Activated naive CD8-positive, alpha-beta T cell treated with anti-CD3 and anti-CD28 coated beads, Interleukin-2, amount 50 U/mL, for 24 hours (primary cell): ENCODE data around the gene NDUFAF8.

ENCODE experiments used
- ATAC-seq: fragments of 150-1000 bp; cut with Tn5 transposase; one replicate; pipeline ENCODE4 v1.10.0; 2021
- DNase-seq: peaks from one replicate; pipeline ENCODE4 v3.0.0; 2021
- H3K27ac Mint-ChIP-seq: one replicate; pipeline ENCODE4 v1.8.0; 2021; ENCODE audit warnings: mild to moderate bottlenecking, mixed read lengths
- H3K27me3 Mint-ChIP-seq: one replicate; pipeline ENCODE4 v1.8.0; 2021; ENCODE audit warnings: mixed read lengths
- H3K36me3 Mint-ChIP-seq: one replicate; pipeline ENCODE4 v1.8.0; 2021; ENCODE audit warnings: low read depth, mixed read lengths
- H3K4me1 Mint-ChIP-seq: one replicate; pipeline ENCODE4 v1.8.0; 2021; ENCODE audit warnings: mixed read lengths
- H3K4me3 Mint-ChIP-seq: one replicate; pipeline ENCODE4 v1.8.0; 2021; ENCODE audit warnings: mild to moderate bottlenecking, moderate library complexity, mixed read lengths
- H3K9me3 Mint-ChIP-seq: one replicate; pipeline ENCODE4 v1.8.0; 2021; ENCODE audit warnings: mixed read lengths

NDUFAF8 gene

DNA sequence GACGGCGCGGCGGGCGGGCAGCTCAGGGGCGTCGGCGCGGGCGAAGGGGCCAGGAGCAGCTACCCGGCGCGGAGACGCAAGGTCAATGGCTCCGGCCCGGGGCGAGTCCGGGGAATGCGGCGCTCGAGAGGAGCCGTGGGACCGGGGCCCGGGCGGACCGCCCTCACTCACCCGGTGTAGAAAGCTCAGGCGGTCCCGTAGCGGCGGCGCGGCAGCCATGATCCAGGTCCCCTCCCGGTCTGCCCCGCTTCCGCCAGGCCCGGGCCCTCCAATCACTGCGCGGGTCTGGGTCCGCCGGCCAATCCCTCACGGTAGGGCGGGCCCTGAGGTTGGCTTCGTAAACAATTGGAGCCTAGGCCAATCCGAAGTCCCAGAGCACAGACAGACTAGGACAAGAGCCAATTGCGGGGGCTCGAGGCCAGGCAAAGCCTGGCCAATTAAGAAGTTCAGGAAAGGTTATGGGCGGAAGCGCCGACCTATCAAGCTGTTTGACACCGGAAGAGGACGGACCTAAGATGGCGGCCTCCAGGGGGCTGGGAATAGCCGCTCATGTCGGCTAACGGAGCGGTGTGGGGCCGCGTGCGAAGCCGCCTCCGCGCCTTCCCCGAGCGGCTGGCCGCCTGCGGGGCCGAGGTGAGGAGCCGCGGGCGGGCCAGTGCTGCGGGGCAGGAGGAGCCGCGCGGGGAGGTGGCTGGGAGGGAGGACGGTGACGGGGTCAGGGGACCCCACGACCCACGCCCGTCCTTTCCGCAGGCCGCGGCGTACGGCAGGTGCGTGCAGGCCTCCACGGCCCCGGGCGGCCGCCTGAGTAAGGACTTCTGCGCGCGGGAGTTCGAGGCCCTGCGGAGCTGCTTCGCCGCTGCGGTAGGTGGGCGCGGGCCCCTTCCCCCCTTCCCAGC, at the start of gene NDUFAF8, which contains the start of gene TEPSIN:
Gene NDUFAF8, plus strand, starts transcription at position 504 of the 899 bp plus-strand sequence. Its CDS starts 46 bp downstream, at position 550.
Gene TEPSIN, minus strand, starts transcription at position 241 of the 899 bp plus-strand sequence. Its CDS starts 22 bp downstream, at position 219.
- Mint-ChIP-seq H3K4me3 (peak within 1 kb of the TSS; percentile 92), H3K27ac (peak within 1 kb of the TSS; percentile 92), H3K4me1 (peaks cover 34% of the 10 kb centered on the region), H3K36me3 (peaks cover 14% of the 10 kb centered on the region), H3K9me3 (no peaks in the 10 kb centered on the region), H3K27me3 (no peaks in the 10 kb centered on the region)
- DNase-seq (peak; percentile 93), ATAC-seq (peak; percentile 97)

DNA sequence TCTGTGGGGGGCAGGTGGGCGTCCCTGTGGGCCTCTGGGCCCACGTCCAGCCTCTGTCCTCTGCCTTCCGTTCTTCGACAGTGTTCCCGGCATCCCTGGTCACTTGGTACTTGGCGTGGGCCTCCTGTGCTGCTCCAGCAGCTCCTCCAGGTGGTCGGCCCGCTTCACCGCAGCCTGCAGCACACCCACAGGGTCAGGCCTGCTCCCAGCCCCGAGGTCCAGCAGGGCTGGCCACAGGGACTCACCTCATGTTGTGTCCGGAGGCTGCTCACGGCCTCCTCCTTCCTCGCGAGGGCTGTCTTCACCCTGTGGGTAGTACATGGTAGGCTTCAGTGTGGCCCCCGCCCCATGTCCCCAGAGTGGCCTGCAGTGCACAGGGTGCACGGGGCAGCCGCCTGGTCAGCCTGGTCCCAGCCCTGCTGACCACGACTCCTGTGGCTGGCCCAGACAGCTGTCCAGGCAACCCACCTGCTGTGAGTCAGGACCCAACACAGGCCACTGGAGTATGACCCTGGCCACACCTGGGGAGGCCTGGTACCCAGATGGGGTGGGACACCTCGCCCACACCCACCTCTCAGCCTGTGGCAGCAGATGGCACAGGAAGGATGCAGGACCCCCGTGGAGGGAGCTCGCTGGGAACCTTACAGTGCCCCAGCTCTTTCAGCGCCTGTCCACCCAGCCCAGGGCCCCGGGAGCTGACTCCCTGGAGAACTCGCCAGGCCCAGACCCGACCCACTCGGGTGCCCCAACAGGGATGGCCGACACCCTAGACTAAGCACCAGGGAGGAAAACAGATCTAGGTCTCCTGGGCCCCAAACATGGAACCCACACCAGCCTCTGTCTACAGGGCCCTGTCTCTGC, 49.2 kb upstream of the NDUFAF8 start:
- no peaks in the 10 kb centered on the region for H3K27me3 Mint-ChIP-seq
- H3K9me3 Mint-ChIP-seq = no peaks in the 10 kb centered on the region

GRCh38 chr17:81190591-81190990, 48.5 kb upstream of the NDUFAF8 start:
- Mint-ChIP-seq H3K9me3 (no peaks in the 10 kb centered on the region), H3K27me3 (no peaks in the 10 kb centered on the region), H3K36me3 (no peaks in the 10 kb centered on the region), H3K4me3 (no peak overlapping the region), H3K4me1 (no peaks in the 10 kb centered on the region), H3K27ac (no peak overlapping the region)
- ATAC-seq (no peak), DNase-seq (no peak)

More for the DNA sequence above, 49.2 kb upstream of the NDUFAF8 start:
- no peaks in the 10 kb centered on the region for H3K4me1 Mint-ChIP-seq
- H3K4me3 Mint-ChIP-seq = no peak overlapping the region
- ATAC-seq (peak; percentile 21), DNase-seq (no peak)
- H3K36me3 Mint-ChIP-seq = no peaks in the 10 kb centered on the region
- no peak overlapping the region for H3K27ac Mint-ChIP-seq

DNA sequence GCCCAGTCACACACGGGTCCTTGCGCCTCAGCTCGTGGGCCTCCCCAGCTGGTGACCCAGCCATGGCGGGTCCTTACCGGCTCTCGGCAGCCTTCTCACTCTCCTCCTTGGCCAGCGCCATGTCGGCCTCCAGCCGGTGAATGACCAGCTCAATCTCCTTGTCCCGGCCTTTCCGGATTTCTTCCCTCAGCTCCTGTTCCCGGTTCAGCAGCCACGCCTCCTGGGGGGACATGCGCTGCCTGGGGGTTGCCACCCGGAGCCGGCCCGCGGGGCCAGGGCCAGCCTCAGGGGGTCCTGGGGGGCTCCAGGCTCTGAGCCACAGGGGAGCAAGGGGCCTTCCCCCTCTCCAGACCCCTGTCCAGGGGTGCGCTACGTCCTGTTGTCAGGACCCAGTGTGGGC, 48.0 kb upstream of the NDUFAF8 start:
- Mint-ChIP-seq H3K27me3 (no peaks in the 10 kb centered on the region), H3K36me3 (no peaks in the 10 kb centered on the region), H3K4me3 (no peak overlapping the region), H3K4me1 (no peaks in the 10 kb centered on the region), H3K9me3 (no peaks in the 10 kb centered on the region), H3K27ac (no peak overlapping the region)
- DNase-seq = no peak
- no peak for ATAC-seq

DNA sequence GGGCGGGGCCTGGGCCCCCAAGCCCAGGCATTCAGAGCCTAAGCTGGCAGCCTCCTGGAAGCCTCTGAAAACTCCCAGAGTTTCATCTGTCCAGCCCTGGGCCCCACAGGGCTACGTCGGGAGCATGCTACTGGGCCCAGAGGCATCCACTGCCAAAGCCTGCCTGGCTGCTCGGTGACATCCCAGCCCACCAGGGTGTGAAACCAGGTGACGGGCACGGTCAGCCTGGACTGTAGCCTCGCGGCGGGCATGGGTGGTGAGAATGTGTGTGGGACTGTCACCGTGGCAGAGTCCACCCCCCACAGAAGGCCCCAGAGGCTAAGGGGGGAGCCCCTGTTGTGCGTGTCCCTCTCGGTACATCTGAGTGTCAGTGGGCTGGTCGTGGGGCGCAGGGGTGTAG, 47.5 kb upstream of the NDUFAF8 start:
- no peaks in the 10 kb centered on the region for H3K4me1 Mint-ChIP-seq

GRCh38 chr17:81192386-81193050, 46.6 kb upstream of the NDUFAF8 start:
- no peak overlapping the region for H3K4me3 Mint-ChIP-seq
- H3K9me3 Mint-ChIP-seq = no peaks in the 10 kb centered on the region
- ATAC-seq = no peak
- H3K36me3 Mint-ChIP-seq = no peaks in the 10 kb centered on the region
- H3K27ac Mint-ChIP-seq = no peak overlapping the region
- H3K27me3 Mint-ChIP-seq = no peaks in the 10 kb centered on the region
- no peaks in the 10 kb centered on the region for H3K4me1 Mint-ChIP-seq
- no peak for DNase-seq

More for the DNA sequence above, 47.5 kb upstream of the NDUFAF8 start:
- DNase-seq (no peak), ATAC-seq (no peak)
- H3K27ac Mint-ChIP-seq = no peak overlapping the region
- no peaks in the 10 kb centered on the region for H3K36me3 Mint-ChIP-seq
- no peaks in the 10 kb centered on the region for H3K9me3 Mint-ChIP-seq
- H3K4me3 Mint-ChIP-seq = no peak overlapping the region
- no peaks in the 10 kb centered on the region for H3K27me3 Mint-ChIP-seq

GRCh38 chr17:81193051-81193410, 46.1 kb upstream of the NDUFAF8 start:
- no peaks in the 10 kb centered on the region for H3K4me1 Mint-ChIP-seq
- no peak for DNase-seq
- no peaks in the 10 kb centered on the region for H3K9me3 Mint-ChIP-seq
- no peaks in the 10 kb centered on the region for H3K36me3 Mint-ChIP-seq
- no peaks in the 10 kb centered on the region for H3K27me3 Mint-ChIP-seq
- no peak for ATAC-seq
- H3K27ac Mint-ChIP-seq = no peak overlapping the region
- no peak overlapping the region for H3K4me3 Mint-ChIP-seq

GRCh38 chr17:81193470-81194224, 45.5 kb upstream of the NDUFAF8 start:
- H3K9me3 Mint-ChIP-seq = no peaks in the 10 kb centered on the region
- DNase-seq = no peak
- no peaks in the 10 kb centered on the region for H3K4me1 Mint-ChIP-seq
- no peak overlapping the region for H3K27ac Mint-ChIP-seq
- no peaks in the 10 kb centered on the region for H3K36me3 Mint-ChIP-seq
- no peaks in the 10 kb centered on the region for H3K27me3 Mint-ChIP-seq
- ATAC-seq = no peak
- H3K4me3 Mint-ChIP-seq = no peak overlapping the region

DNA sequence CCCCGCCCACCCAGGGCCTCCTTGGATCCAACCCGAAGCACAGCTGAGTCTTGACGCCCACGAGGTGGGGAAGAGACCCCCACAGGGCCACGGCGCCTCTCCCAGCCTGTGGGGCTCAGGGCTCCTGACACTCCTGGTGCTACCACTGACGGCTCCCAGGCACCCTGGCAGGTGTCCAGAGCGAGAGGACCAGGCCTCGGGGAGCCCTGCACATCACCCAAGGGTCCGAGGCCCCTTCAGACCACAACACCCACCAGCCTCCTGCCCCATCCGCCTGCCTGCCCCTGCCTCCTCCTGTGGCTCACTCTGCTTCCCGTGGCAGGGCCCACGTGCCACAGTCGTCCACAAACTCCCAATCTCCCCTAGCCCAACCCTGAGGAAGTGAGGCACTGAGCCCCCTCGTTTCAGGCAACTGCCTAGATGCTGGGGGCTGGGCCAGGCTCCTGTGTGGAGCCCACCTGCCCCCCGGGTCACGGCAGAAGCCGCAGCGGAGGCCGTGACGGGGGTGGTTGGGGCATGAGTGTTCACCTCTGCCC, 44.8 kb upstream of the NDUFAF8 start:
- H3K36me3 Mint-ChIP-seq = no peaks in the 10 kb centered on the region
- no peaks in the 10 kb centered on the region for H3K9me3 Mint-ChIP-seq
- no peaks in the 10 kb centered on the region for H3K27me3 Mint-ChIP-seq
- no peak overlapping the region for H3K4me3 Mint-ChIP-seq
- ATAC-seq = no peak
- no peak for DNase-seq
- H3K27ac Mint-ChIP-seq = no peak overlapping the region
- no peaks in the 10 kb centered on the region for H3K4me1 Mint-ChIP-seq

- no peak overlapping the region for H3K4me3 Mint-ChIP-seq
- H3K9me3 Mint-ChIP-seq = no peaks in the 10 kb centered on the region
- ATAC-seq (no peak), DNase-seq (no peak)
- H3K36me3 Mint-ChIP-seq = no peaks in the 10 kb centered on the region
- H3K27me3 Mint-ChIP-seq = no peaks in the 10 kb centered on the region
- no peak overlapping the region for H3K27ac Mint-ChIP-seq
- H3K4me1 Mint-ChIP-seq = no peaks in the 10 kb centered on the region
Measured at GRCh38 chr17:81194941-81195901, 43.9 kb upstream of the NDUFAF8 start.

GRCh38 chr17:81195941-81196495, 43.1 kb upstream of the NDUFAF8 start:
- Mint-ChIP-seq H3K4me3 (no peak overlapping the region), H3K27ac (no peak overlapping the region), H3K36me3 (no peaks in the 10 kb centered on the region), H3K4me1 (no peaks in the 10 kb centered on the region), H3K9me3 (no peaks in the 10 kb centered on the region), H3K27me3 (no peaks in the 10 kb centered on the region)
- ATAC-seq = no peak
- DNase-seq = no peak

- no peaks in the 10 kb centered on the region for H3K4me1 Mint-ChIP-seq
- H3K27ac Mint-ChIP-seq = no peak overlapping the region
- ATAC-seq = no peak
- no peaks in the 10 kb centered on the region for H3K27me3 Mint-ChIP-seq
- DNase-seq = no peak
- no peak overlapping the region for H3K4me3 Mint-ChIP-seq
- no peaks in the 10 kb centered on the region for H3K36me3 Mint-ChIP-seq
- no peaks in the 10 kb centered on the region for H3K9me3 Mint-ChIP-seq
Measured at GRCh38 chr17:81196505-81197408, 42.4 kb upstream of the NDUFAF8 start.
